HepG2 (cell line): Measurements from ENCODE around the gene EIF5. TPM values are rescaled to one million over a fixed set of nuclear protein-coding genes. Genes with fewer than 3 reads are reported as not detected.

Experiments
- FIP1L1 ChIP-seq: fragments of 200-400 bp; formaldehyde crosslinking; IDR thresholded peaks from 2 replicates; pipeline ENCODE4 v1.6.1; 2018; ENCODE audit warnings: low read depth, mild to moderate bottlenecking, low read length, moderate library complexity, borderline replicate concordance; ENCODE audit not compliant: insufficient read depth
- POLR2G ChIP-seq: fragments of 200-400 bp; formaldehyde crosslinking; IDR thresholded peaks from 2 replicates; pipeline ENCODE4 v1.6.1; 2018; ENCODE audit warnings: mild to moderate bottlenecking, low read depth, low read length, moderate library complexity
- RXRA ChIP-seq: sonication (generic); formaldehyde crosslinking; IDR thresholded peaks from 2 replicates; pipeline ENCODE4 v1.5.1; 2020; ENCODE audit warnings: missing genetic modification reagents
- ZNF160 ChIP-seq: sonication (generic); formaldehyde crosslinking; IDR thresholded peaks from 2 replicates; pipeline ENCODE4 v1.8.0; 2022; ENCODE audit warnings: mild to moderate bottlenecking, inconsistent platforms, missing genetic modification reagents
- ZNF33B ChIP-seq: sonication (generic); formaldehyde crosslinking; IDR thresholded peaks from 2 replicates; pipeline ENCODE4 v1.5.1; 2020; ENCODE audit warnings: mild to moderate bottlenecking, missing genetic modification reagents
- polyA plus RNA-seq, 8 experiments: library from polyadenylated mRNA; depleted of rRNA in 3 of 8; stranded (reverse) in 7 of 8; unstranded in 1 of 8; fragments of >200 nt; fragmentation: Illumina TruSeq in 4 of 8; extraction: Trizol in 4 of 8; gene quantifications; 2 replicates each; pipeline versions ENCODE4 v1.2.1 to v1.2.3, GENCODE V29; 2011 to 2016; ENCODE audit warnings: low read depth in 4 of 8, missing spikeins in 1 of 8, mixed read lengths in 1 of 8; ENCODE audit not compliant: insufficient read depth in 1 of 8
- total RNA-seq, 5 experiments: library from RNA; depleted of rRNA; stranded (reverse); fragments of >200 nt; fragmentation: Illumina TruSeq; extraction: Trizol; gene quantifications; 2 replicates each; pipeline ENCODE4 v1.2.3, GENCODE V29; 2016; ENCODE audit warnings: low read depth in 1 of 5
- TF ChIP-seq, protein P1 (sequence below): sonication (generic); formaldehyde crosslinking; IDR thresholded peaks from 2 replicates; pipeline ENCODE4 v1.5.0; 2020; ENCODE audit warnings: missing genetic modification reagents
- TF ChIP-seq, protein P2 (sequence below): sonication (generic); formaldehyde crosslinking; IDR thresholded peaks from 2 replicates; pipeline ENCODE4 v1.8.0; 2022; ENCODE audit warnings: mild to moderate bottlenecking, missing genetic modification reagents
- TF ChIP-seq, protein P3 (sequence below): sonication (generic); formaldehyde crosslinking; IDR thresholded peaks from 2 replicates; pipeline ENCODE4 v1.5.1; 2020; ENCODE audit warnings: mild to moderate bottlenecking, missing genetic modification reagents, borderline replicate concordance
- TF ChIP-seq, protein P4 (sequence below): sonication (generic); formaldehyde crosslinking; IDR thresholded peaks from 2 replicates; pipeline ENCODE4 v1.4.0; 2020; ENCODE audit warnings: missing genetic modification reagents, borderline replicate concordance
- TF ChIP-seq, protein P5 (sequence below): sonication (generic); formaldehyde crosslinking; IDR thresholded peaks from 2 replicates; pipeline ENCODE4 v1.4.0; 2020; ENCODE audit warnings: mild to moderate bottlenecking, missing genetic modification reagents, borderline replicate concordance

Gene EIF5
- total and polyA plus RNA-seq, 2 of the 13 experiments (the other 11 are each of a cell fraction or from before 2014, with no cell fraction given), result 189 to 281 TPM

DNA sequence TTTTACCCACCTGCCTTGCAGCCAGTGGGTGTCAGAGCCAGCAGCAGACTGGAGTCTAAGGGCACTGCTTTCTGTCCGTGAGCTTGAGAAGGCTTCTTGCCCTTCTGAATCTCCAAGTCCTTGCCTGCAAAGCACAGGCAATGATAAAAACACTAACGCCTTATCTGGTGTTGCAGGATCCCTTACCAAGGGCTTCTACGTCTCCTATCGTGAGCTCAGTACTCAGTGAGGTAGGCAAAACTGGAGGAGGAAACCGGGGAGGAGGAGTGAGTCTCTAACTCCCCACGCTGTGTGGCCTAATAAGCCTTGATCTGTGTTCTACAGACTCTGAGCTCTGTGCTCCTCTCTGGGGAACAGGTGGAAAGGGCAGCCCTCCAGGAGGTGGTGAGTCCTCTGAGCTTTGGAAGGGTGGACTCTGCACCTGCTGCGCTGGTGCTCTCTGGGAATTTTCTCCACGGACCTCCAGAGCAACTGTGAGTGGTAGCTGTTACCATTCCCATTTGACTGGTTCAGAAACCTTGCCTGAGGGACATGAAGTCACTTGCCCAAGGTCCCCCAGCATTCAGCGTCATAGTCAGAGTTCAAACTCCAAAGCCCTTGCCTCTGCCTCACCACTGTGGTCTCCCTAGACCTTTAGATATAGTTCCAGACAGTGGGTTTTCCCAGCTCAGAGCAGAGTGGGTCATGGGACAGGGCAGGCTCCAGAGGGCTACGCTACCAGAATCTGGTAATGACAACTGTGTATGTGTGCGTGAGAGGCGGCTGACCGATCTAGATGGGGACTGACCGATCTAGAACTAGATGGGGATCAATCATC, 44.2 kb downstream of the EIF5 start (continued):
- TF ChIP-seq ZNF33B (CRISPR knock-in tag), result 0 out of 2 replicates have a peak, but pooled peaks have one; percentile 22
- no peak for TF ChIP-seq RXRA (CRISPR knock-in tag)
- TF ChIP-seq, protein P1, sequence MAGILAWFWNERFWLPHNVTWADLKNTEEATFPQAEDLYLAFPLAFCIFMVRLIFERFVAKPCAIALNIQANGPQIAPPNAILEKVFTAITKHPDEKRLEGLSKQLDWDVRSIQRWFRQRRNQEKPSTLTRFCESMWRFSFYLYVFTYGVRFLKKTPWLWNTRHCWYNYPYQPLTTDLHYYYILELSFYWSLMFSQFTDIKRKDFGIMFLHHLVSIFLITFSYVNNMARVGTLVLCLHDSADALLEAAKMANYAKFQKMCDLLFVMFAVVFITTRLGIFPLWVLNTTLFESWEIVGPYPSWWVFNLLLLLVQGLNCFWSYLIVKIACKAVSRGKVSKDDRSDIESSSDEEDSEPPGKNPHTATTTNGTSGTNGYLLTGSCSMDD (CRISPR knock-in tag), result no peak
- TF ChIP-seq POLR2G, result peak; percentile 29; the same call in 1 of the 2 replicates
- TF ChIP-seq FIP1L1, result no peak
- TF ChIP-seq, protein P2, sequence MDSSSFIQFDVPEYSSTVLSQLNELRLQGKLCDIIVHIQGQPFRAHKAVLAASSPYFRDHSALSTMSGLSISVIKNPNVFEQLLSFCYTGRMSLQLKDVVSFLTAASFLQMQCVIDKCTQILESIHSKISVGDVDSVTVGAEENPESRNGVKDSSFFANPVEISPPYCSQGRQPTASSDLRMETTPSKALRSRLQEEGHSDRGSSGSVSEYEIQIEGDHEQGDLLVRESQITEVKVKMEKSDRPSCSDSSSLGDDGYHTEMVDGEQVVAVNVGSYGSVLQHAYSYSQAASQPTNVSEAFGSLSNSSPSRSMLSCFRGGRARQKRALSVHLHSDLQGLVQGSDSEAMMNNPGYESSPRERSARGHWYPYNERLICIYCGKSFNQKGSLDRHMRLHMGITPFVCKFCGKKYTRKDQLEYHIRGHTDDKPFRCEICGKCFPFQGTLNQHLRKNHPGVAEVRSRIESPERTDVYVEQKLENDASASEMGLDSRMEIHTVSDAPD, result no peak
- TF ChIP-seq, protein P3, sequence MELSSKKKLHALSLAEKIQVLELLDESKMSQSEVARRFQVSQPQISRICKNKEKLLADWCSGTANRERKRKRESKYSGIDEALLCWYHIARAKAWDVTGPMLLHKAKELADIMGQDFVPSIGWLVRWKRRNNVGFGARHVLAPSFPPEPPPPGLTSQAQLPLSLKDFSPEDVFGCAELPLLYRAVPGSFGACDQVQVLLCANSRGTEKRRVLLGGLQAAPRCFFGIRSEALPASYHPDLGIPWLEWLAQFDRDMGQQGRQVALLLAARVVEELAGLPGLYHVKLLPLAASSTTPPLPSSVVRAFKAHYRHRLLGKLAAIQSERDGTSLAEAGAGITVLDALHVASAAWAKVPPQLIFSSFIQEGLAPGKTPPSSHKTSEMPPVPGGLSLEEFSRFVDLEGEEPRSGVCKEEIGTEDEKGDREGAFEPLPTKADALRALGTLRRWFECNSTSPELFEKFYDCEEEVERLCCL, result no peak
- TF ChIP-seq, protein P4, sequence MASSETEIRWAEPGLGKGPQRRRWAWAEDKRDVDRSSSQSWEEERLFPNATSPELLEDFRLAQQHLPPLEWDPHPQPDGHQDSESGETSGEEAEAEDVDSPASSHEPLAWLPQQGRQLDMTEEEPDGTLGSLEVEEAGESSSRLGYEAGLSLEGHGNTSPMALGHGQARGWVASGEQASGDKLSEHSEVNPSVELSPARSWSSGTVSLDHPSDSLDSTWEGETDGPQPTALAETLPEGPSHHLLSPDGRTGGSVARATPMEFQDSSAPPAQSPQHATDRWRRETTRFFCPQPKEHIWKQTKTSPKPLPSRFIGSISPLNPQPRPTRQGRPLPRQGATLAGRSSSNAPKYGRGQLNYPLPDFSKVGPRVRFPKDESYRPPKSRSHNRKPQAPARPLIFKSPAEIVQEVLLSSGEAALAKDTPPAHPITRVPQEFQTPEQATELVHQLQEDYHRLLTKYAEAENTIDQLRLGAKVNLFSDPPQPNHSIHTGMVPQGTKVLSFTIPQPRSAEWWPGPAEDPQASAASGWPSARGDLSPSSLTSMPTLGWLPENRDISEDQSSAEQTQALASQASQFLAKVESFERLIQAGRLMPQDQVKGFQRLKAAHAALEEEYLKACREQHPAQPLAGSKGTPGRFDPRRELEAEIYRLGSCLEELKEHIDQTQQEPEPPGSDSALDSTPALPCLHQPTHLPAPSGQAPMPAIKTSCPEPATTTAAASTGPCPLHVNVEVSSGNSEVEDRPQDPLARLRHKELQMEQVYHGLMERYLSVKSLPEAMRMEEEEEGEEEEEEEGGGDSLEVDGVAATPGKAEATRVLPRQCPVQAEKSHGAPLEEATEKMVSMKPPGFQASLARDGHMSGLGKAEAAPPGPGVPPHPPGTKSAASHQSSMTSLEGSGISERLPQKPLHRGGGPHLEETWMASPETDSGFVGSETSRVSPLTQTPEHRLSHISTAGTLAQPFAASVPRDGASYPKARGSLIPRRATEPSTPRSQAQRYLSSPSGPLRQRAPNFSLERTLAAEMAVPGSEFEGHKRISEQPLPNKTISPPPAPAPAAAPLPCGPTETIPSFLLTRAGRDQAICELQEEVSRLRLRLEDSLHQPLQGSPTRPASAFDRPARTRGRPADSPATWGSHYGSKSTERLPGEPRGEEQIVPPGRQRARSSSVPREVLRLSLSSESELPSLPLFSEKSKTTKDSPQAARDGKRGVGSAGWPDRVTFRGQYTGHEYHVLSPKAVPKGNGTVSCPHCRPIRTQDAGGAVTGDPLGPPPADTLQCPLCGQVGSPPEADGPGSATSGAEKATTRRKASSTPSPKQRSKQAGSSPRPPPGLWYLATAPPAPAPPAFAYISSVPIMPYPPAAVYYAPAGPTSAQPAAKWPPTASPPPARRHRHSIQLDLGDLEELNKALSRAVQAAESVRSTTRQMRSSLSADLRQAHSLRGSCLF (CRISPR knock-in tag), result no peak
- TF ChIP-seq, protein P5, sequence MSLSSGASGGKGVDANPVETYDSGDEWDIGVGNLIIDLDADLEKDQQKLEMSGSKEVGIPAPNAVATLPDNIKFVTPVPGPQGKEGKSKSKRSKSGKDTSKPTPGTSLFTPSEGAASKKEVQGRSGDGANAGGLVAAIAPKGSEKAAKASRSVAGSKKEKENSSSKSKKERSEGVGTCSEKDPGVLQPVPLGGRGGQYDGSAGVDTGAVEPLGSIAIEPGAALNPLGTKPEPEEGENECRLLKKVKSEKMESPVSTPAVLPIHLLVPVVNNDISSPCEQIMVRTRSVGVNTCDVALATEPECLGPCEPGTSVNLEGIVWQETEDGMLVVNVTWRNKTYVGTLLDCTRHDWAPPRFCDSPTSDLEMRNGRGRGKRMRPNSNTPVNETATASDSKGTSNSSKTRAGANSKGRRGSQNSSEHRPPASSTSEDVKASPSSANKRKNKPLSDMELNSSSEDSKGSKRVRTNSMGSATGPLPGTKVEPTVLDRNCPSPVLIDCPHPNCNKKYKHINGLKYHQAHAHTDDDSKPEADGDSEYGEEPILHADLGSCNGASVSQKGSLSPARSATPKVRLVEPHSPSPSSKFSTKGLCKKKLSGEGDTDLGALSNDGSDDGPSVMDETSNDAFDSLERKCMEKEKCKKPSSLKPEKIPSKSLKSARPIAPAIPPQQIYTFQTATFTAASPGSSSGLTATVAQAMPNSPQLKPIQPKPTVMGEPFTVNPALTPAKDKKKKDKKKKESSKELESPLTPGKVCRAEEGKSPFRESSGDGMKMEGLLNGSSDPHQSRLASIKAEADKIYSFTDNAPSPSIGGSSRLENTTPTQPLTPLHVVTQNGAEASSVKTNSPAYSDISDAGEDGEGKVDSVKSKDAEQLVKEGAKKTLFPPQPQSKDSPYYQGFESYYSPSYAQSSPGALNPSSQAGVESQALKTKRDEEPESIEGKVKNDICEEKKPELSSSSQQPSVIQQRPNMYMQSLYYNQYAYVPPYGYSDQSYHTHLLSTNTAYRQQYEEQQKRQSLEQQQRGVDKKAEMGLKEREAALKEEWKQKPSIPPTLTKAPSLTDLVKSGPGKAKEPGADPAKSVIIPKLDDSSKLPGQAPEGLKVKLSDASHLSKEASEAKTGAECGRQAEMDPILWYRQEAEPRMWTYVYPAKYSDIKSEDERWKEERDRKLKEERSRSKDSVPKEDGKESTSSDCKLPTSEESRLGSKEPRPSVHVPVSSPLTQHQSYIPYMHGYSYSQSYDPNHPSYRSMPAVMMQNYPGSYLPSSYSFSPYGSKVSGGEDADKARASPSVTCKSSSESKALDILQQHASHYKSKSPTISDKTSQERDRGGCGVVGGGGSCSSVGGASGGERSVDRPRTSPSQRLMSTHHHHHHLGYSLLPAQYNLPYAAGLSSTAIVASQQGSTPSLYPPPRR (CRISPR knock-in tag), result peak; percentile 32; the same call in 1 of the 2 replicates
- TF ChIP-seq ZNF160, result no peak
